Lower leg skin (tissue), 4 donors: Measurements from ENCODE around the gene PBXIP1. TPM values are rescaled to one million over a fixed set of nuclear protein-coding genes. Genes with fewer than 3 reads are reported as not detected.

Source experiments
- DNase-seq, 2 donors: peaks; one replicate each; pipeline ENCODE4 v3.0.0-alpha.2; 2019; ENCODE audit warnings: low spot score in 2 of 2
- H3K4me3 ChIP-seq: fragments of 200-600 bp; sonication (generic); 2 replicates; pipeline ENCODE4 v1.5.1; 2017; ENCODE audit warnings: mild to moderate bottlenecking, low read depth; ENCODE audit not compliant: poor library complexity, severe bottlenecking
- POLR2A ChIP-seq, 2 donors: fragments of 450-650 bp; IDR thresholded peaks; one replicate each; pipeline ENCODE4 v1.6.1; 2016 to 2017; ENCODE audit warnings: antibody characterized with exemption in 2 of 2, mild to moderate bottlenecking in 1 of 2, moderate library complexity in 1 of 2
- WGBS, 2 donors: methylation state at CpG; one replicate each; pipeline ENCODE4 v1.1.5; 2018; 5-methylcytosine and 5-hydroxymethylcytosine counted together
- intact Hi-C: fragments of 100-400 bp; cut with DNase I; formaldehyde crosslinking; loops from one replicate; pipeline ENCODE4 v1.15.0; 2023; ENCODE audit warnings: low total_unique reads
- total RNA-seq, 4 donors: library from RNA; depleted of rRNA; stranded (reverse); fragments of >200 nt; gene quantifications; one replicate each; pipeline ENCODE4 v1.1.0, GENCODE V29; 2016
- TF ChIP-seq, protein P1 (sequence below), 3 donors: fragments of 450-650 bp; IDR thresholded peaks; one replicate each; pipeline ENCODE4 v1.5.1; 2016; ENCODE audit warnings: antibody characterized with exemption in 3 of 3, mild to moderate bottlenecking in 3 of 3, moderate library complexity in 2 of 3

The PBXIP1 gene
- total RNA-seq, 4 donors from 2014 or later: 52.1 to 84.1 (median 63.7) TPM

DNA sequence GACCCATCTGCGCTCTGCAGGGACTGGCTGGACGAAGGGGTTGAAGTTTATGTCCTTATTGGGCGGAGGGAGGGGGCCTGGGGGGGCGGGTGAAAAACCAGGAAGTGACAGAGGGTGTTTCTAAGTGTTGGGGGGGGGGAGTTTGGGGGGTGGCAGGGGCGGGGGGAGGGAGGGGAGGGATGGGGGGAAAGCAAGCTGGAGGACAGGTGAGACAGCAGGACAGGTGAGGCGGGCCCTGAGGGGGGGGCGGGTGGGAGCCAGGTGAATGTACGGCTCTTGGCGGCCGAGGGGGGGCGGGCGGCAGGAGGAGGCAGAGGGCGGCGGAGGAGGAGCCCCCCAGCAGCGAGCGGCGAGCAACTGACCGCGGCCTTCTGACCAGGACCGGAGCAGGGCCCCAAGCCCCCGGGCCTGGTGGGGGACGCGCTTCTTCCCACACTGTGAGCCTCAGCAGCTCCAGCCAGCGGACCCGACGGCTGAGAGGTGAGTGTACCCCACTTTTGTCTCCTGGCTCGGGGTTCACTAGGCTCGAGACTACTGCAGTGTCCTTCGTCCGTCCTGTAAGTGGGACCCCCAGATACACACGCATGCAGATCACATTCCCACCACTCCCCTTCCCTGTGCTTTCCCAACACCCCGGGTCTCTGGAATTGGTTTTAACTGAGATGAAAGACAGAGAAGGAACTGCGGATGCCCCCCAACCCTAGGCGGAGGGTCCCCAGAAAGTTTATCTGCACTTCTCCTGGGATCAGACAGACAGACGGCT is 46.7 kb upstream of the PBXIP1 start, which contains the start of gene ZBTB7B:
Gene ZBTB7B (plus strand): TSS at position 339 of the 763 bp plus-strand sequence. CDS start 11,859 bp downstream, outside the sequence.
- peak within 1 kb of the TSS; percentile 66 for H3K4me3 ChIP-seq
- no peak for TF ChIP-seq POLR2A (IDR thresholded peaks at IDR 0.05)
- TF ChIP-seq, protein P1, sequence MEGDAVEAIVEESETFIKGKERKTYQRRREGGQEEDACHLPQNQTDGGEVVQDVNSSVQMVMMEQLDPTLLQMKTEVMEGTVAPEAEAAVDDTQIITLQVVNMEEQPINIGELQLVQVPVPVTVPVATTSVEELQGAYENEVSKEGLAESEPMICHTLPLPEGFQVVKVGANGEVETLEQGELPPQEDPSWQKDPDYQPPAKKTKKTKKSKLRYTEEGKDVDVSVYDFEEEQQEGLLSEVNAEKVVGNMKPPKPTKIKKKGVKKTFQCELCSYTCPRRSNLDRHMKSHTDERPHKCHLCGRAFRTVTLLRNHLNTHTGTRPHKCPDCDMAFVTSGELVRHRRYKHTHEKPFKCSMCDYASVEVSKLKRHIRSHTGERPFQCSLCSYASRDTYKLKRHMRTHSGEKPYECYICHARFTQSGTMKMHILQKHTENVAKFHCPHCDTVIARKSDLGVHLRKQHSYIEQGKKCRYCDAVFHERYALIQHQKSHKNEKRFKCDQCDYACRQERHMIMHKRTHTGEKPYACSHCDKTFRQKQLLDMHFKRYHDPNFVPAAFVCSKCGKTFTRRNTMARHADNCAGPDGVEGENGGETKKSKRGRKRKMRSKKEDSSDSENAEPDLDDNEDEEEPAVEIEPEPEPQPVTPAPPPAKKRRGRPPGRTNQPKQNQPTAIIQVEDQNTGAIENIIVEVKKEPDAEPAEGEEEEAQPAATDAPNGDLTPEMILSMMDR (IDR thresholded peaks at IDR 0.05): no peak
- intact Hi-C loops: no loop called here
- WGBS, 2 donors: 1% methylated on average over 23 to 28 of the region's 35 CpGs
- peak in 1 of 2 donors; percentile 92 for DNase-seq

DNA sequence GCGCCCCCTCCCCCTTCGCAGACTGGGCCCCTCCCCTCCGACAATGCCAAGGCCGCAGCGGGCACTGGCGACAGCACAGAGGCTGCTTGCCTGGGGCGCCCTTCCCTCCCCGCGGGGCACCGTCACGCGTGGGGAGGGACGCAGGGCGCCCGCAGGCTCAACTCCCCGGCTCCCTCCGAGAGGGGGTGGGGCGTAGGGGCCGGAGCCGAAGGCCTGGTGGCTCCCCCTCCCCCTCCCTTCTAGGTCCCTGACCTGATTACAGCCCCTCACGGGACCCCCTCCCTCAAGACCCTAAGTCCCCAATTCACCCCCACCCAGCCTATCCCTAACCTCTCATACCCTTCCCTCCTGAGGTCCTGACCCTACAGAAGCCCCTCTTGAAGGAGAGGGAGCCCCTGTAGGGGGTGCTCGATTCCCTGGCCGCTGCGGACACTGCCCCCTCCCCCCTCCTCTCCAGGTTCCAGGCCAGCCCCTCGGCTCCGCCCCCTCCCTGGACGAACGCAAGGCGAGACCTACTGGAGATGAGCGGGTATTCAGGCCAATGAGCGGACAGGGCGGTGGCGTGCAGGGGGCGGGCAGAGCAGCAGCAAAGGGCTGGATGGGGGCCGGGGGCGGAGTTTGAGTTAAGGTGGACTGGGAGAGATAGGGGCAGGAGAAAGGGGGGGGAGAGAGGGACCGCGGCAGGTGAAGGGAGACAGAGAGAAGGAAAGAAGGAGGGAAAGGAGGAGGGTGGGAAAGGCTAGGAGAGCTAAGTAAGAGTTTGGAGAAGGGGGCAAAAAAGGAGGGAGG is 46.0 kb upstream of the PBXIP1 start:
- peak; percentile 100 for DNase-seq
- intact Hi-C loops: no loop called here
- WGBS, 2 donors: 0 to 1% methylated on average over 12 to 25 of the region's 38 CpGs
- TF ChIP-seq POLR2A (IDR thresholded peaks at IDR 0.05): no peak
- H3K4me3 ChIP-seq: peak overlapping the region; percentile 38

DNA sequence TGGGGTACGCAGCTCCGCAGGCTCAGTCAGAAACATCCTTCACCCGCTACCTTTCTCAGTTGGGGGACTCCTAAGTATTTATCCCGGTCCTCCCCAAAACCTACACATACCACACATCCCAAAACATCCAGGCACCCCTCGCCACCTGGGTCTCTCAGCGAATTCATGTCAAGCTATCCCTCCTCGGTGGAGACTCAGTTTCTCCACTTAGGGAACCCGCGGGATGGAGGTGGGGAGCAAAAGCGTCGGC is 45.5 kb upstream of the PBXIP1 start:
- 0 to 1% methylated on average over 11 of the region's 11 CpGs for WGBS, 2 donors
- intact Hi-C loops: no loop called here
- H3K4me3 ChIP-seq: peak overlapping the region; percentile 38
- no peak for DNase-seq
- TF ChIP-seq, protein P1 (IDR thresholded peaks at IDR 0.05): no peak
- TF ChIP-seq POLR2A (IDR thresholded peaks at IDR 0.05): no peak

DNA sequence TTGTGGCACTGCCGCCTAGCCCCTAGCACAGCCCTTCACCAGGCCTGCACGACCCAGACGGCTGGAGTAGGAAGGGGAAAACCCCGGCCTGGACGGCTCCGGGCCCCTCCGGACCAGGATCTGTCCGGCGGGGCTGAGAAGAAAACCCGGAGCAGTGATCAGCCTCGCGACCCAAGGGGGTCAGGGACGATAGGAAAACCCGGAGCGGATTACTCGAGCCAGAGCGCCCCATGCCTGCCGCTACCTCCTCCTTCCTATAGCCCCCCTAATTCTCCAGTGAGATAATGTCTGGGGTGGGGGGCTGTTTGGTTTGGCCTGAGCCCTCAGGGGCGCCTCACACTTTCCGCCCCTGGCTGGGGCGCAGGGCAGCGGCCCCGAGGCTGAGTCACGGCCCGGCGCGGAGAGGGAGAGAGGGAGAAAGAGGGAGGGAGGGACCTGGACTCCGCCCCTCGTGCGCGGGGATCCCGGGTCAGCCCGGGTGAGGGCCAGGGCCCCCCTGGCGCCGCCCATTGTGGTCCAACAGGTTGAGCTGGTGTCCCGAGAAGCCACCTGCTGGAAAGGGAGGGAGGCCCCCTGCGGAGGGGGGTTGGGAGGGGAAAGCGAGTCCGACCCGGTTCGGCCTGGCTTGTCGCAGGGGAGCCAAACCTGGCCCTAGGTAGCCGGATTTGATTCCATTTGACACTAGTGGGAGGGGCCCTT is 45.0 kb upstream of the PBXIP1 start:
- intact Hi-C loops: no loop called here
- 0% methylated on average over 32 to 43 of the region's 43 CpGs for WGBS, 2 donors
- TF ChIP-seq, protein P1 (IDR thresholded peaks at IDR 0.05): peak in 1 of 3 donors; percentile 8
- TF ChIP-seq POLR2A (IDR thresholded peaks at IDR 0.05): no peak

DNA sequence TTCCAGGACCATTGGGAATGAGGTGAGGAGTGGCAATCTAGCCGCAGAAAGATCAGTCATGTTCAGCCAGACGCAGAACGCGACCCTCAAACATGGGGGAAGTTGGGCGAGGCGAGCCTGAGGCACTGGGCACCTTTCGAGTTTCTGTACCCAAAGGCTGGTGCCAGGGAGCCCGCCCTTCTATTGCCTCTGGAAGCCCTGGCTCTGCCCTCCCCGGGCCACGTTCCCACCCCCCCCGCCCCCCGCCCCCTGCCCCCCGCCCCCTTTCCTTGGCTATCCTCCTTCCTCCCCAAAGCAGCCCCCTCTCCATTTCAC is 44.5 kb upstream of the PBXIP1 start:
- 1 to 3% methylated on average over 10 to 13 of the region's 13 CpGs for WGBS, 2 donors
- intact Hi-C loops: no loop called here
- DNase-seq: peak in 1 of 2 donors; percentile 89
- TF ChIP-seq POLR2A (IDR thresholded peaks at IDR 0.05): no peak
- TF ChIP-seq, protein P1 (IDR thresholded peaks at IDR 0.05): no peak
- peak overlapping the region; percentile 4 for H3K4me3 ChIP-seq

More for the DNA sequence above, 45.0 kb upstream of the PBXIP1 start:
- peak overlapping the region; percentile 38 for H3K4me3 ChIP-seq
- peak; percentile 88 to 98 for DNase-seq
